Hematopoietic multipotent progenitor cell treated with erythropoietin and hydrocortisone succinate and interleukin-3 and kit ligand, for 15 days (in vitro differentiated cells): ENCODE measurements around the gene TBC1D10B.
"Not testable (repeated sequence)": the region's sequence is repeated elsewhere in the genome, so short reads cannot be mapped to it uniquely, and the experiment has no call there.

Experiments used
- DNase-seq: peaks from one replicate; pipeline ENCODE4 v3.0.0-alpha.2; 2015; ENCODE audit warnings: low spot score

Gene TBC1D10B

GRCh38 chr16:30324220-30324619, 46.1 kb downstream of the TBC1D10B start:
- DNase-seq = not testable (repeated sequence)

GRCh38 chr16:30318647-30319046, 51.6 kb downstream of the TBC1D10B start:
- not testable (repeated sequence) for DNase-seq

- not testable (repeated sequence) for DNase-seq
Observed at GRCh38 chr16:30310937-30311336, 59.4 kb downstream of the TBC1D10B start.

- DNase-seq = not testable (repeated sequence)
Observed at GRCh38 chr16:30309255-30309654, 61.0 kb downstream of the TBC1D10B start.
